ENCODE measurements around the gene CCDC117.

- TF ChIP-seq CTCF (IDR thresholded peaks at IDR 0.05) (no peak), POLR2A (IDR thresholded peaks at IDR 0.05) (no peak)
Measured at GRCh38 chr22:28833276-28833923, 60.9 kb downstream of the CCDC117 start.
